H1 (cell line): ENCODE measurements around the gene MOG. TPM values are rescaled to one million over a fixed set of nuclear protein-coding genes. Genes with fewer than 3 reads are reported as not detected.

Experiments
- CTCF ChIA-PET: fragments of 300-600 bp; sonication (Branson Sonifier 250); formaldehyde crosslinking; loops from one replicate; lab custom pipeline; 2021; ENCODE audit not compliant: partially characterized antibody; lab: Charles Lee
- POLR2A ChIA-PET: fragments of 300-600 bp; sonication (Branson Sonifier 250); formaldehyde crosslinking; loops from one replicate; lab custom pipeline; 2021; ENCODE audit warnings: inconsistent platforms; ENCODE audit not compliant: partially characterized antibody; lab: Charles Lee
- DNase-seq, 2 experiments: peaks; one replicate each; pipeline versions ENCODE4 v3.0.0 to v3.0.0-alpha.2; 2010 to 2022; ENCODE audit warnings: low spot score in 2 of 2, low read depth in 1 of 2, mixed read lengths in 1 of 2
- FAIRE-seq: peaks from 2 replicates; lab custom pipeline; 2011; peaks lifted over from hg19 to GRCh38; lab: Jason Lieb, UNC
- H2AFZ ChIP-seq: 2 replicates; pipeline ENCODE4 v1.8.1; 2012; ENCODE audit warnings: low read length, inconsistent platforms
- H2AK5ac ChIP-seq: 2 replicates; pipeline ENCODE4 v1.6.1; 2013; ENCODE audit warnings: low read depth, low read length
- H2BK120ac ChIP-seq: replicated peaks from 2 replicates; pipeline ENCODE3; 2013; ENCODE audit warnings: low read depth, low read length, inconsistent platforms
- H2BK12ac ChIP-seq: 2 replicates; pipeline ENCODE4 v1.6.1; 2013; ENCODE audit warnings: low read depth, low read length
- H2BK15ac ChIP-seq: 2 replicates; pipeline ENCODE4 v1.6.1; 2013; ENCODE audit warnings: low read length
- H2BK20ac ChIP-seq: 2 replicates; pipeline ENCODE4 v1.6.1; 2013; ENCODE audit warnings: low read length
- H2BK5ac ChIP-seq: 2 replicates; pipeline ENCODE4 v1.6.1; 2013; ENCODE audit warnings: low read depth, low read length
- H3K14ac ChIP-seq: 2 replicates; pipeline ENCODE4 v1.6.1; 2013; ENCODE audit warnings: inconsistent platforms; ENCODE audit not compliant: insufficient read length
- H3K18ac ChIP-seq: 2 replicates; pipeline ENCODE4 v1.6.1; 2013; ENCODE audit warnings: low read length; ENCODE audit errors: extremely low read depth
- H3K23ac ChIP-seq: 2 replicates; pipeline ENCODE4 v1.6.1; 2013; ENCODE audit warnings: inconsistent platforms; ENCODE audit not compliant: insufficient read length
- H3K23me2 ChIP-seq: 2 replicates; pipeline ENCODE4 v1.6.1; 2013; ENCODE audit warnings: low read depth, low read length
- H3K27ac ChIP-seq: 2 replicates; pipeline ENCODE4 v1.6.1; 2011; ENCODE audit warnings: low read depth, low read length, inconsistent platforms
- H3K27me3 ChIP-seq, 4 experiments: replicated peaks in 1 of 4; 1 replicate in 1 of 4; 2 replicates in 3 of 4; pipeline versions ENCODE4 v1.6.1 to v1.8.1; 2011 to 2013; ENCODE audit warnings: low read length in 3 of 4, mild to moderate bottlenecking in 3 of 4, inconsistent platforms in 2 of 4, mixed read lengths in 2 of 4, moderate library complexity in 1 of 4; ENCODE audit not compliant: control insufficient read depth in 3 of 4, insufficient read depth in 3 of 4; ENCODE audit errors: extremely low read depth in 1 of 4
- H3K36me3 ChIP-seq, 4 experiments: 2 replicates each; pipeline versions ENCODE4 v1.6.1 to v1.8.1; 2011 to 2013; ENCODE audit warnings: mild to moderate bottlenecking in 4 of 4, low read length in 3 of 4, moderate library complexity in 2 of 4, control low read depth in 1 of 4, inconsistent platforms in 1 of 4; ENCODE audit not compliant: insufficient read depth in 4 of 4, control insufficient read depth in 2 of 4
- H3K4ac ChIP-seq: replicated peaks from 2 replicates; pipeline ENCODE3; 2013; ENCODE audit warnings: low read length, low read depth, mixed read lengths, inconsistent platforms; ENCODE audit not compliant: insufficient read length
- H3K4me1 ChIP-seq, 4 experiments: replicated peaks in 1 of 4; 1 replicate in 1 of 4; 2 replicates in 3 of 4; pipeline versions ENCODE4 v1.6.1 to v1.8.1; 2011 to 2013; ENCODE audit warnings: low read length in 3 of 4, inconsistent platforms in 2 of 4, mixed read lengths in 1 of 4; ENCODE audit not compliant: insufficient read depth in 4 of 4, control insufficient read depth in 3 of 4
- H3K4me2 ChIP-seq, 2 experiments: 2 replicates each; pipeline versions ENCODE4 v1.6.1 to v1.8.1; 2011 to 2013; ENCODE audit warnings: low read depth in 2 of 2, low read length in 2 of 2, control low read depth in 1 of 2, inconsistent platforms in 1 of 2, mild to moderate bottlenecking in 1 of 2; ENCODE audit not compliant: insufficient read depth in 1 of 2
- H3K4me3 ChIP-seq, 4 experiments: fragments of 200-600, 300-600 bp in 1 of 4; sonication (generic), shearing (Covaris generic), sonication (Bioruptor Twin) in 1 of 4; 2 replicates each; pipeline versions ENCODE4 v1.5.1 to v1.8.1; 2011 to 2016; ENCODE audit warnings: low read length in 4 of 4, low read depth in 3 of 4, control low read depth in 2 of 4, inconsistent platforms in 2 of 4, mild to moderate bottlenecking in 2 of 4, mixed read lengths in 1 of 4, moderate library complexity in 1 of 4; ENCODE audit not compliant: insufficient read depth in 2 of 4; ENCODE audit errors: extremely low read depth in 1 of 4
- H3K56ac ChIP-seq: replicated peaks from 2 replicates; pipeline ENCODE3; 2013; ENCODE audit warnings: low read depth, mild to moderate bottlenecking, mixed read lengths, low read length, inconsistent platforms; ENCODE audit not compliant: insufficient read length
- H3K79me1 ChIP-seq: 2 replicates; pipeline ENCODE4 v1.6.1; 2013; ENCODE audit warnings: low read depth, low read length, control low read depth
- H3K79me2 ChIP-seq, 2 experiments: 2 replicates each; pipeline versions ENCODE4 v1.6.1 to v1.8.1; 2012 to 2013; ENCODE audit warnings: low read length in 2 of 2, mild to moderate bottlenecking in 2 of 2, inconsistent platforms in 1 of 2; ENCODE audit not compliant: insufficient read depth in 2 of 2, control insufficient read depth in 1 of 2
- H3K9ac ChIP-seq, 4 experiments: replicated peaks in 1 of 4; 1 replicate in 1 of 4; 2 replicates in 3 of 4; pipeline versions ENCODE4 v1.6.1 to v1.8.1; 2011 to 2013; ENCODE audit warnings: low read depth in 3 of 4, low read length in 3 of 4, control low read depth in 2 of 4, mild to moderate bottlenecking in 2 of 4, moderate library complexity in 2 of 4, inconsistent platforms in 1 of 4; ENCODE audit errors: extremely low read depth in 1 of 4
- H3K9me3 ChIP-seq, 2 experiments: 2 replicates each; pipeline versions ENCODE4 v1.6.1 to v1.8.1; 2012 to 2013; ENCODE audit warnings: mild to moderate bottlenecking in 2 of 2, moderate library complexity in 2 of 2, control low read depth in 1 of 2, inconsistent platforms in 1 of 2, low read depth in 1 of 2, low read length in 1 of 2, mixed read lengths in 1 of 2; ENCODE audit not compliant: insufficient read depth in 2 of 2
- H4K20me1 ChIP-seq, 2 experiments: replicated peaks in 1 of 2; 2 replicates each; pipeline versions ENCODE3 to v1.8.1; 2011 to 2013; ENCODE audit warnings: inconsistent platforms in 2 of 2, low read length in 2 of 2, mild to moderate bottlenecking in 1 of 2; ENCODE audit not compliant: insufficient read depth in 2 of 2, control insufficient read depth in 1 of 2
- H4K5ac ChIP-seq: 2 replicates; pipeline ENCODE4 v1.6.1; 2013; ENCODE audit warnings: low read length, low read depth, mixed read lengths, inconsistent platforms; ENCODE audit not compliant: insufficient read length
- H4K8ac ChIP-seq: 2 replicates; pipeline ENCODE4 v1.8.0; 2013; ENCODE audit warnings: mild to moderate bottlenecking, moderate library complexity, low read length, inconsistent platforms; ENCODE audit not compliant: insufficient read depth; ENCODE audit errors: extremely low read depth
- H4K91ac ChIP-seq: replicated peaks from 2 replicates; pipeline ENCODE3; 2013; ENCODE audit warnings: low read length, mixed read lengths, inconsistent platforms; ENCODE audit not compliant: insufficient read length
- CTBP2 ChIP-seq: IDR thresholded peaks from 2 replicates; pipeline ENCODE4 v1.7.0; 2011; ENCODE audit warnings: borderline replicate concordance, mild to moderate bottlenecking, moderate library complexity, mixed read lengths, low read length; ENCODE audit not compliant: insufficient read depth, insufficient read length
- HDAC6 ChIP-seq: IDR thresholded peaks from one replicate; pipeline ENCODE4 v1.7.1; 2012; ENCODE audit warnings: low read depth, mild to moderate bottlenecking, inconsistent platforms, low read length, moderate library complexity
- MAFK ChIP-seq: IDR thresholded peaks from 2 replicates; pipeline ENCODE4 v1.6.1; 2012; ENCODE audit warnings: low read depth, mild to moderate bottlenecking, improper control_type of control experiment, low read length
- POLR2A ChIP-seq, 2 experiments: IDR thresholded peaks; 1 replicate in 1 of 2; 2 replicates in 1 of 2; pipeline ENCODE4 v1.6.1; 2011; ENCODE audit warnings: low read depth in 2 of 2, low read length in 2 of 2, mild to moderate bottlenecking in 2 of 2; ENCODE audit errors: control extremely low read depth in 1 of 2
- POLR2AphosphoS5 ChIP-seq: IDR thresholded peaks from 2 replicates; pipeline ENCODE4 v1.6.1; 2011; ENCODE audit warnings: low read depth, low read length
- RFX5 ChIP-seq: IDR thresholded peaks from 2 replicates; pipeline ENCODE4 v1.6.1; 2011; ENCODE audit warnings: low read depth, low read length, improper control_type of control experiment, borderline replicate concordance
- RXRA ChIP-seq: IDR thresholded peaks from 2 replicates; pipeline ENCODE4 v1.6.1; 2011; ENCODE audit warnings: low read depth, mild to moderate bottlenecking, low read length, moderate library complexity; ENCODE audit not compliant: insufficient read depth
- SIN3A ChIP-seq, 2 experiments: IDR thresholded peaks in 1 of 2; conservative IDR thresholded peaks in 1 of 2; 2 replicates each; pipeline ENCODE4 v1.6.1; 2011 to 2012; ENCODE audit warnings: low read length in 2 of 2, improper control_type of control experiment in 1 of 2, low read depth in 1 of 2, mild to moderate bottlenecking in 1 of 2
- TAF7 ChIP-seq: optimal IDR thresholded peaks from 2 replicates; pipeline ENCODE3; 2011; ENCODE audit warnings: low read depth, mild to moderate bottlenecking, inconsistent platforms, low read length, moderate library complexity, borderline replicate concordance
- YY1 ChIP-seq: IDR thresholded peaks from 2 replicates; pipeline ENCODE4 v1.6.1; 2011; ENCODE audit warnings: low read depth, mild to moderate bottlenecking, low read length
- WGBS, 2 experiments: shearing (Covaris generic) in 1 of 2; methylation state at CpG; one replicate each; pipeline versions ENCODE4 v1.1.6 to v1.1.7; 2013 to 2015; ENCODE audit warnings: low lambda C conversion rate in 2 of 2, mixed read lengths in 2 of 2, inconsistent platforms in 1 of 2, low coverage in 1 of 2, missing lambda C conversion rate in 1 of 2; ENCODE audit not compliant: insufficient replicate concordance in 2 of 2, insufficient coverage in 1 of 2, insufficient read length in 1 of 2; ENCODE audit errors: extremely low coverage in 1 of 2, missing lambda C conversion rate in 1 of 2; 5-methylcytosine and 5-hydroxymethylcytosine counted together
- polyA plus RNA-seq, 7 experiments: library from polyadenylated mRNA; depleted of rRNA in 3 of 7; stranded (reverse) in 5 of 7; unstranded in 2 of 7; fragments of >200 nt in 5 of 7; fragments of 200-250 nt in 2 of 7; gene quantifications; 1 replicate in 5 of 7; 2 replicates in 1 of 7; 4 replicates in 1 of 7; pipeline versions ENCODE4 v1.2.1 to v1.2.3, GENCODE V29; 2011 to 2013; ENCODE audit warnings: missing spikeins in 2 of 7, mixed read lengths in 2 of 7
- total RNA-seq: library from RNA; stranded (reverse); fragmentation: NEBNext Ultra II Directional; extraction: Animal tissue kit (Norgen Biotek cat#: 25700); gene quantifications from 2 replicates; pipeline ENCODE4 v1.2.1, GENCODE V29; 2021
- TF ChIP-seq, protein P1 (sequence below): IDR thresholded peaks from 2 replicates; pipeline ENCODE4 v1.6.1; 2012; ENCODE audit warnings: low read length, inconsistent platforms

The MOG gene
- total and polyA plus RNA-seq, 2 of the 8 experiments (the other 6 are each of a cell fraction or from before 2014, with no cell fraction given), result 0.17 to 0.86 TPM

DNA sequence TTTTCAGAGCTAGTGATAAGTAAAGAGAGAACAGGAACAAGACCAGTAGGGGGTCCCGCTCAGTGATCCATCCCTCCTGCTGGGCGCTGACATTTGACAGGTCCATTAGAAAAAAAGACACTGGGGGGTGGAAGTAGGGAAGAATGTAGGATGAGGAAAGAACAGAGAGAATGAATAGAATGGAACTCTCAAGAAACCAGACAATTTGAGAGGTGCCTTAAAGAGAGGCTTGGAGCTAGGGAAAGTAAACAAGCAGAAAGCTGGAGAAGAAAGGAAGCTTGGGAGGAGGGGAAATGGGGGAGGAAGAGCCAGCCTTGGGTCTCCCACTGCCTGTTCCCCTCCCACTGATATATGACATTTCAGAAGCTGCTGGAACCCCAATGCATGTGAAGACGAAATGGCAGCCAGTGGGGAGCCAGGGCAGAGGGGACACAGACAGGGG is 32.4 kb upstream of the MOG start:
- H4K20me1 ChIP-seq, result peaks cover 5 to 8% of the 10 kb centered on the region in 2 experiments
- DNase-seq (no peak), FAIRE-seq (no peak)
- H3K4ac ChIP-seq, result no peak overlapping the region
- peaks cover 12% of the 10 kb centered on the region for H3K79me1 ChIP-seq
- no peak overlapping the region for H3K27ac ChIP-seq
- ChIA-PET POLR2A (interaction anchor here (0.7 to 4.9 kb wide), 8 partner anchors 9 to 26 kb away, joined by 3 to 58 read pairs (median 8); partner anchors contain the start of gene GABBR1), CTCF (interaction anchor here (0.8 to 33.1 kb wide), 7 partner anchors 9 to 72 kb away, joined by 3 to 658 read pairs (median 4); partner anchors contain the start of gene MOG)
- H2BK20ac ChIP-seq, result peak overlapping the region; percentile 34; the same call in 1 of the 2 replicates
- H3K4me2 ChIP-seq, result peak overlapping the region; percentile 78 to 93
- H3K9ac ChIP-seq, result no peak overlapping the region
- H2BK5ac ChIP-seq, result peak overlapping the region; percentile 54; the same call in 1 of the 2 replicates
- no peak overlapping the region for H3K23ac ChIP-seq
- no peak overlapping the region for H4K91ac ChIP-seq
- no peak overlapping the region for H4K8ac ChIP-seq
- H3K14ac ChIP-seq, result no peak overlapping the region
- H3K4me1 ChIP-seq, result peaks cover 6 to 35% (median 28%) of the 10 kb centered on the region in 4 experiments
- no peaks in the 10 kb centered on the region for H3K27me3 ChIP-seq
- H3K4me3 ChIP-seq, result peak overlapping the region in 3 of 4 experiments; percentile 10 to 92 (median 36); a peak in 4 of 8 replicates
- no peak overlapping the region for H2BK15ac ChIP-seq
- no peak overlapping the region for H2AFZ ChIP-seq
- H3K56ac ChIP-seq, result no peak overlapping the region
- peaks cover 32 to 46% (median 40%) of the 10 kb centered on the region in 4 experiments for H3K36me3 ChIP-seq
- H3K9me3 ChIP-seq, result no peaks in the 10 kb centered on the region
- 6% methylated on average over 3 of the region's 3 CpGs; no CpG with 5 or more reads in 1 of the 2 experiments for WGBS, 2 experiments
- no peak overlapping the region for H4K5ac ChIP-seq
- H3K79me2 ChIP-seq, result peaks cover 13 to 48% of the 10 kb centered on the region in 2 experiments
- peak overlapping the region; percentile 9; the same call in 1 of the 2 replicates for H3K18ac ChIP-seq
- no peak overlapping the region for H2AK5ac ChIP-seq
- H2BK12ac ChIP-seq, result no peak overlapping the region
- H2BK120ac ChIP-seq, result no peak overlapping the region
- peaks cover 25% of the 10 kb centered on the region for H3K23me2 ChIP-seq
- TF ChIP-seq TAF7 (no peak), POLR2A (IDR thresholded peaks at IDR 0.05; ENCODE audit: control extremely low read depth in 1 of 2, low read depth in 2 of 2, low read length in 2 of 2) (no peak), RFX5 (no peak), HDAC6 (no peak), POLR2AphosphoS5 (no peak), RXRA (no peak), SIN3A (conservative IDR thresholded peaks at IDR 0.05 in 1 of 2, IDR thresholded peaks at IDR 0.05 in 1 of 2; ENCODE audit: low read depth in 1 of 2, low read length in 2 of 2) (peak; percentile 56 to 86; a peak in 3 of 4 replicates), YY1 (no peak), MAFK (no peak), CTBP2 (peak; percentile 94)
- TF ChIP-seq, protein P1, sequence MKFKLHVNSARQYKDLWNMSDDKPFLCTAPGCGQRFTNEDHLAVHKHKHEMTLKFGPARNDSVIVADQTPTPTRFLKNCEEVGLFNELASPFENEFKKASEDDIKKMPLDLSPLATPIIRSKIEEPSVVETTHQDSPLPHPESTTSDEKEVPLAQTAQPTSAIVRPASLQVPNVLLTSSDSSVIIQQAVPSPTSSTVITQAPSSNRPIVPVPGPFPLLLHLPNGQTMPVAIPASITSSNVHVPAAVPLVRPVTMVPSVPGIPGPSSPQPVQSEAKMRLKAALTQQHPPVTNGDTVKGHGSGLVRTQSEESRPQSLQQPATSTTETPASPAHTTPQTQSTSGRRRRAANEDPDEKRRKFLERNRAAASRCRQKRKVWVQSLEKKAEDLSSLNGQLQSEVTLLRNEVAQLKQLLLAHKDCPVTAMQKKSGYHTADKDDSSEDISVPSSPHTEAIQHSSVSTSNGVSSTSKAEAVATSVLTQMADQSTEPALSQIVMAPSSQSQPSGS, result 0 out of 2 replicates have a peak, but pooled peaks have one; percentile 25
